ENCODE data around the gene FANK1.

Gene FANK1

DNA sequence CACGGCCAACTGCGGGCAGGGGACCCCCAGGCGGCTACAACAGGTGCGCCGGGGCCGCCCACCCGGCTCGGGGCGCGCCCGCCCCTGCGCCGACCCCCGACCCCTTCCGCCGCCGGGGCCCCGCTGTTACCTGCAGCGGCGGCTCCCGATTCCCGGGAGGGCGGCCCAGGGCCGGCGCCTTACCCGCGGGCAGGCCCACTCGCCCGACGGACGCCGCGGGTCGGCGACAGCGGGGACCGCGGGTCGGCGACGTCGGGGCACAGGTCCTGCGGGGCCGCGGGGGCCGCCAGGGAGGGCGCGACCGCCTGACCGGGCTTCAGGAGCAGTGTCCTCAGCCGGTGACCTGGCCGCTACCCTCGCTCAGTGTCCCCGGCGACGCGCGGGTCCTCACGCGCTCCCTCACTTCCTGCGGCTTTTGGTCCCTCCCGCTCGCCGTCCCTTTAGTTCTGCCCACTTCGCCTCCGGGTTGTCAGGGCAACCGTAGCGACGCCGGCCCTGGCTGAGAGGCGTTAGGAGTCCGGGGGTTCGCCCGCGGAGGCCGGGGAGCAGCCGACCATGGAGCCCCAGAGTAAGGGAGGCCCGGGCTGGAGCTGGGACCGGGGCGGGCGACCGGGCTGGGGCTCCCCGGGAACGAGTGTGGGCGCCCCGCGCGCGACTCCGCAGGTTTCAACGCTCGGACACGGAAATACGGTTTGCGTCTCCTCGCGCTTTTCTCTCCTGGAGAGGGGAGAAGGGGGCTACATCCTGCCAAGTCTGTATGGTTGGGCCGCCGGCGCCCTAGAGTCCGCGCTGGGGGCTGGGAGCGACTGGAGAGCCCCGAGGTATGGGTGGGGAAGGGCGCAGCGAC is at the start of gene FANK1:
FANK1 (plus strand) TSS at position 477 of the 847 bp plus-strand sequence; CDS start at position 556, 79 bp downstream.
- Histone ChIP-seq H3K4me3 (peak within 1 kb of the TSS; percentile 51 to 81 (median 72)), H3K27ac (peak within 1 kb of the TSS; percentile 68 to 97 (median 92))

DNA sequence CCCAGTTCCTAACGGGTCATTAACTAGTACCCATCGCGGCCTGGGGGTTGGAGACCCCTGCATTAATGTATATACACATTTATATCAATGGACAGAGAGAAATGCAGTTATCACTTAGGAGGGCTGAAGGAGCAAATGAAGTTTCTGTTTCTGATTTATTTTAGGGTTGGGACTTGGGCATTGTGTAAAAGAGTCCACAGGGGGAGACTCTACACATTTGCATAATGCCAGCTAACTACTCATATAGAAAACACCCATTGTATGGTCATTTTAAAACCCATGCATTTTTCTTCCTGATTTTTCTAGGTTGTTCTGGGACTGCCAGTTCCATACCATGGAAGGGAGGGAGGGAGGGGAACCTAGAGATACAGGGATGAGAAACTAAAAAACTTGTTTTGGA is 49.5 kb upstream of the FANK1 start:
- Histone ChIP-seq H3K27ac (no peak overlapping the region), H3K4me3 (no peak overlapping the region)

DNA sequence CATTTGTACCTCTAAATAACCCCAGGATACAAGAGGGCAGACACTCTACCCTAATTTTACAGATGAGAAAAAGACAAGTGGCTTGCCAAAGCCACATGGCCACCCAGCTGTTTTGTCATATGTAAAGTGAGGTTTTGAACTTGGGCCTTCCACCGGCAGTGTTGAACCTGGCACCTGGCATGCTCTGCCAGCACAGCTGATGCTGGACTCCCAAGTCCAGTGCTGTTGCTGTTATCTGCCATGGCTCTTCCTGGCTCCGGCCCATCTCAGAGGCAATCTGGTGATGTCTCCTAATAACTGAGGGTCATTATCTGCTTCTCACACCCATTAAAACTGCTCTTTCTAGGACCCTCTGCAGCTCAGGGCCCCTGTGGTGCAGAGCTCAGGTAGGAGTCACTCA is 48.0 kb upstream of the FANK1 start:
- H3K27ac ChIP-seq, result no peak overlapping the region
- no peak overlapping the region for H3K4me3 ChIP-seq

- Histone ChIP-seq H3K4me3 (no peak overlapping the region), H3K27ac (no peak overlapping the region)
These were observed 47.5 kb upstream of the FANK1 start for GRCh38 chr10:125848857-125849256.

DNA sequence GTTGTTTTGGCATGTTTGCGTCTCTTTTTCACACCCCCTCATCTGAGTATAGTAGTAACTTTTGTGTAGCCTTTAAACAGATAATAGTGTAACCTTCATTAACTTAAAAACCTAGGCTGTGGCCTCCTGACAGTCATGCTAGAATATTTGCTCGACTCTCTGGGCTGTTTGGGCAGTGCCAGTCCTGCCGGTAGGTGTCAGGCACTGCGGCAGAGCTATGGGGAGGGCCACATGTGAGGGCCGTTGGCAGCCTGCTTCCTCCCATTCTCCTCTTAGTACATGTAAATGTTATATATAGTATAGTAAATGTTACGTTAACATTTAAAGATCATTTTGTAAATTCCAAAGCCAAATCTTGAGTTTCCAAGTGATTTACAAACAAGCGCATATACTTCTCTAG is 46.9 kb upstream of the FANK1 start:
- no peak overlapping the region for H3K27ac ChIP-seq
- no peak overlapping the region for H3K4me3 ChIP-seq

GRCh38 chr10:125850766-125851731 is 45.3 kb upstream of the FANK1 start:
- no peak overlapping the region for H3K4me3 ChIP-seq
- peak overlapping the region in 1 of 21 experiments; percentile 23 for H3K27ac ChIP-seq

DNA sequence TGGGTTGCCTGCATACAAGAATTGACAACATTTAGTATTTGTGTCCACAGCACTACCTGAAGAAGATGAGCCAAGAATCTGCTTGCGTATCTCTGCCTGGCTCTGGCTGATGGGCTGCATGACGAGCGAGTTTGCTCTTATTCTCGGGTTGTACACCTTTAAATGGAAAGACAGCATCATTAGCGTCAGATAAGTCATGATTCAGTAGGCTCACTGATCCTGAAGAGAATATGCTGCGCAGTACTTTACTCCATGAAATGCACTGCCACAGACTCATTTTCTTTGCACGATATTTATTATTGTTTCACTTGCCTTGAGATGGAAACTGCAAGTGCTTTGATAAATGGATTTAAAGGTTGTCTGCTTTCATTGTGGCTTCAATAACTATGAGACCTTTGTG is 43.9 kb upstream of the FANK1 start:
- no peak overlapping the region for H3K27ac ChIP-seq
- H3K4me3 ChIP-seq, result no peak overlapping the region

GRCh38 chr10:125857185-125857760 is 39.1 kb upstream of the FANK1 start:
- H3K4me3 ChIP-seq, result no peak overlapping the region
- no peak overlapping the region for H3K27ac ChIP-seq

DNA sequence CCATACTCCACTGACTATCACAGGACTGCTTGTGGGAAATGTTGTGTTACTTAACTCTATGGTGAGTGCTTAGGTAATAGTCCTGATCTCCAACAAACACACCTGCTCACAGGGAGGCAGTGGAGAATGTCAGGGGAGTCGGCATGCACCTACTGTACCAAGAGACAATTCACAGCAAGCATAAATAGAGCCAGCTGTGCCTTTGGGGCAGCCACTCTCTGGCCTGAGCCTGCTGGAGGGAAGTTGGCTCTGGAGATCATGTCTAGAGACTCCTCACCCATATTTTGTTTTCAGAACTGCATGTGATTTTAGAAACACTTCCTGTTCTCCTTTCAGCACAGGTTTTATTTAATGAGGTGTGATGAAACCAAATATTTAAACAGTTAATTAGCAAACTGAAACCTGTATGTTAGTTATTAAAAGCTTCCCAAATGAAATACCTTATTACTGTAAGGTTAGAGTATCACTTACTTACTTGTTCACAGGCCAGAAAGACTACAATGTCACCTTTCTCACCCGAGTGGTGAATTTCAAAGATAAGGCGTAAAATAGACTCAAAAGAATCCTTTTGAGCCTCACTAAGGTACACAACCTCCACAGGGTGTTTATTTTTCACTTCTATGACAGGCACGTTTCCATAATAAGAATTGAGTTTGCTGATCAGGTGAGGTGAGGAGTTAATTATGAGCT is 37.1 kb upstream of the FANK1 start:
- H3K4me3 ChIP-seq, result no peak overlapping the region
- no peak overlapping the region for H3K27ac ChIP-seq

DNA sequence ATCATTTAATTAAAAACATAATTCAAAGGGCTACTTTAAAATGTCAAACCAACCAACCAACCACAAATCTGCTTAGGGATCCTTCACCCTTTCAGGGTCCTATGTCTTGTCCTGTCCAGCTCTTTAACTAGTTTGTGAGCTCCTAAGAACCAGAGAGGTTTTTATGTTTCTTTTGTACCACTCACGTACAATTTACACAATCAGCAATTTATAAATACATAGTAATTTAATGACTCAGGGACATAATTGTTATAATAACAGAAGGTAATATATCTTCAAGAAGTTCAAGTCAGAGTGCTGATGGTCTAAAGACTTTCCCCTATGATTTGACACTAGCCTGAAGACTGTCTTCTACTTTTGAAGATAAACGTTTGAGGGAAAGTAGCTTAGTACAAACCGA is 31.2 kb upstream of the FANK1 start:
- no peak overlapping the region for H3K27ac ChIP-seq

DNA sequence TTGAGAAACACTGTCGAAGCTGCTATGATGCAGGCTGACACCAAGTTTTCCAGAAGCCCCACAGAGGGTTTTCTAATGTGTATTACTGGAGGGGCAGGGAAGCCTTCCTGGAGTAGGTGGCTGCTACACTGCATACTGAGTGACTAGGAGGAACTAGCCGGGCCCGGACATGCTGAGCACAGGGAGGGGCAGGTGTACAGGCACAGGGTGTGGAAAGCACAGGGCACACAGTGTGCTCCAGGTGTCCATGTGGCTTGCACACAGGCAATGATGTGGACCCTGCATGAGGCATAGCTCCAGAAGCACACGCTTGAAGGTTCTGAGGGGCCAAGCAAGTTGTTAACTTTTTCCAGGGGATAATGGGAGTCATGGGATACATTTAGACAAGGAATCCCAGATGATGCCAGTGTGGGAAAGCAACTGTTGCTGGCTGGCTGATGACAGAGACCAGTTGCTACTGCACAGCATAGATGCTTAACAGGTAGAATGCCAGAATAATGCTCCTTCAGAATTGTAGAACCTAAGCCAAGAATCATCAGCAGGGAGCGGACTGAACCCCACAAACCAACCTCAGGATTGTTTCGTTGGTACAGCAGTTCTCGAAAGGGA is 29.8 kb upstream of the FANK1 start:
- Histone ChIP-seq H3K27ac (no peak overlapping the region), H3K4me3 (no peak overlapping the region)

More for the DNA sequence above, 31.2 kb upstream of the FANK1 start:
- H3K4me3 ChIP-seq, result no peak overlapping the region

DNA sequence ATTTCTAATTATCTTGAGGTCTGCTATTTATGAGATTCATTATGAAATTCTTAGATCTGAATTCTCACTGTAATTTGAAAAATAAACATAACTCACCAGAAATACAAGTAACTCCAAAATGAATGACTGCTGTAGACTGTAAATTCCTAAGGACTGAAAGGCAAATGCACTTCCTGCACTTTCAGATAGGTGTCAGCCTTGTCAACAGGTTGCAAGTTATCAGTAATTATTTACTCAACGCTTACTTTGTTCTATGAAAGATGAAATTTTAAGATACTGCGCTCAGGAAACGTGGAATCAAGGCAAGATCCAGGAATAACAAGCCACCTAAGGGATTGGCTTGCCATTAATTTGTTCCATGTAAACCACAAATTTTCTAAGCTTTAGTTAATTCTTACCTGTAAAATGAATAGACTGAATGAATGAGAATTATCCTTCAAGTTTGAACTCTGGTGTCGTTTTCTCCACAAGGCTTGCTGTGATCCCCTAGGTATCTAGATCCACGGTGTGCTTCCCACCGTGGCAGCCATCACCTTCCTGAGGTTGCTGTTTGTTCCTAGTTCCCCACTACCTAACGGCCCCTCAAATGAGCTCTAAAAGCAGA is 27.9 kb upstream of the FANK1 start:
- H3K27ac ChIP-seq, result no peak overlapping the region

DNA sequence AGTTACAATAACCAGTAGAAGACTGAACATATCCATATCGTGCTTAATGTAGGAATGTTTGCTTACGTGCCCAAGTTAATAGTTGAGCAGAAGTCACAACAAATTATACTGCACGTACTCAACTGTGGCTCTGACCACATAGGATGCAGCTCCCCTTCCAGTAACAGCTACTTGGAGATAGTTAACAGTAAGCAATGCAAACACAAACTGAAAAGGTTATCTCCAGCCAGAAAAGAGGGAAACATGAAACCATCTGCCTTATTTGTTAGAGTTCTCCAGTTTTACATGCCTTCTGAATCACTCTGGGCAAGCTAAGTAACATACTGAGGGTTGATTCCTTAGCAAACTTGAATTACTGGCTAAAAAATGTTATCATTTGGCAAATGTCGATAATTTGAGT is 25.0 kb upstream of the FANK1 start:
- no peak overlapping the region for H3K27ac ChIP-seq
- no peak overlapping the region for H3K4me3 ChIP-seq

More for the DNA sequence above, 27.9 kb upstream of the FANK1 start:
- no peak overlapping the region for H3K4me3 ChIP-seq

GRCh38 chr10:125878957-125879835 is 17.2 kb upstream of the FANK1 start:
- H3K27ac ChIP-seq, result no peak overlapping the region

DNA sequence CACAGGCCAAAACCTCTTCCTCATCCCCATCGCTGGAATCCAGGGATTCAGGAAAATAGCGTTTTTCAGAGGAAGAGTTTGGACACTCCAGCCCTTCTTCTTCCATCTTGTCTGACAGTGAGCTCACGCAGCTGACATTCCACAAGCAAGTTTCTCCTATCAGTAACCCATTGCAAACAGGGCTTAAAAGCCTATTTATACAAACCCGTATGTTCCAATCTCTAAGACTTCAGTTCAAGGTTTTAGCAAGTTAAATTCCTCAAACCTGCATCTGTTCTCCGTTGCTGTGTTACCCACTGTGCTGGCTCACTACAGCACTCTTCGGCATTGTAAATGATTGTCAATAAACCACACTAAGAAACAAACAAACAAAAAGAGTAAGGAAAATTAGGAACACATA is 15.6 kb upstream of the FANK1 start:
- Histone ChIP-seq H3K4me3 (no peak overlapping the region), H3K27ac (no peak overlapping the region)

More at GRCh38 chr10:125878957-125879835, 17.2 kb upstream of the FANK1 start:
- H3K4me3 ChIP-seq, result no peak overlapping the region

DNA sequence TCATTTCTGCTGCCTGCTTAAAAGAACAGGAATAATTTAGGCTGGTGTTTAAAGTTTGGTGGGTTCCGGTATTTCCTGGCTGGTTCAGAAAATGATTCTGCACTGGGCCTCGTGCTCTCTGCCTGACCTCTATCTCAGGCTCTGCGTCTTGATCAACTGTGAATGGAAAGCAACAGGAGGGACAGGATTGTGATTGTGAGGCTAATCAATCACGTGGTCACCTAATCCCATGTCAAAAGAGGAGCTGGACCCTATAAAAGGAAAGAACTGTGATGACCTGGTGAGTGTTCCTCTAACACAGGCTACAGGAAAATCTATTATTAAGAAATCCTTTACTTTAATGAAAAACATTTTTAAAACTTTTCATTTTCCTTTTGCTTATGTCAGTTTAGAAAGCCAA is 15.2 kb upstream of the FANK1 start, which contains the start of gene DHX32:
DHX32 (minus strand) TSS at position 101 of the 400 bp plus-strand sequence. CDS start 468 bp downstream, outside the sequence.
- no peak within 1 kb of the TSS for H3K27ac ChIP-seq

DNA sequence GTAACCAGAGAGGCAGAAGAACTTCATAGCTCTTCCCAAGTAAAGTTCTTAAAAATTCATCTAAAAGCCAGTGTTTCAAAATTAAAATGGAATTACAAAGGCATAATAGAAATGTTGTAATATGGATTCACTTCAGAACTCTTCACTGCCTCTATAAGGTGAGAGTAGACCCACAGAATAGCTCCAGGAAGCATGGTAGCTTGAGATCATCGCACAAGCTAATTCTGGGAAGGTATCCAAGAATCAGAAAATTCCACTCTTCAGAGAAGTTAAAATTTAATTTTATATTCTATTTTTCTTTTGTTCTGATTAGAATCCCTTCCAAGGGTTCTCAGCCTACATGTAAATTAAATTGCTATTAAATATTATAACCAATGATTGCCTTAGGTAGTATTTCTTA is 13.8 kb upstream of the FANK1 start:
- H3K27ac ChIP-seq, result no peak overlapping the region

More for the DNA sequence above, 15.2 kb upstream of the FANK1 start, which contains the start of gene DHX32:
- no peak within 1 kb of the TSS for H3K4me3 ChIP-seq

GRCh38 chr10:125883211-125883610 is 13.2 kb upstream of the FANK1 start:
- no peak overlapping the region for H3K27ac ChIP-seq
- H3K4me3 ChIP-seq, result no peak overlapping the region

More for the DNA sequence above, 13.8 kb upstream of the FANK1 start:
- no peak overlapping the region for H3K4me3 ChIP-seq
